ENCODE measurements around the gene RAB4A.

RAB4A gene

DNA sequence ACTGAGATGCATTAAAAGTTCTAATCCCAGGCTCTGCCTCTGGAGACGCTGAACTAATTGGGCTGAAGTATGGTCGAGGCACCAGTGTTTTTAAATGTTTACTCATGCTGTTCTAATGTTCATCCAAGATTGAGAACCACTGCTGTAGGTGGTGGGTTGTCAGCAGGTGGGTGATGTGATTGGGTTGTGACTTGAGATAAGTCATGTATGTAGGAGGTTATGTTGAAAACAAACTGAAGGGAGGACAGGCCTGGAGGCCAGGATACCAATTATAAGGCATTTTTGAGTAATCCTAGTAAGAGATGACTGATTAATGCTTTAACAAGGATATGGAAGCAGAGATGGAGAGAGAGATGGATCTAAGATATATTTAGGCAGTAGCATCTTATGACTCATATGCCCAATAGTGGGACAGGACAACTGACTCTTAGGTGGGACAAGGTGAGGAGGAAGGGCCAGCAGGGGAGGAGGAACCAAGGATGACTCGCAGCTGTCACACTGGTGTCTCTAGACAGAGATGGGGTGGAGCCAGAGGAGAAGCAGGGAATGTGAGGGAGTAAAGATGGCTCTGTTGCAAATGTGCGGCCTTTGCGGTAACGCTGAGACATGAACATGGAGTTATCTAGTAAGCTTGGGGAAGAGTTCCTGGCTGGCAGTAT lies 29.3 kb downstream of the RAB4A start:
- peaks cover 10% of the 10 kb centered on the region; the same call in 1 of the 2 replicates for H3K36me3 ChIP-seq (ENCODE audit: low read depth)

DNA sequence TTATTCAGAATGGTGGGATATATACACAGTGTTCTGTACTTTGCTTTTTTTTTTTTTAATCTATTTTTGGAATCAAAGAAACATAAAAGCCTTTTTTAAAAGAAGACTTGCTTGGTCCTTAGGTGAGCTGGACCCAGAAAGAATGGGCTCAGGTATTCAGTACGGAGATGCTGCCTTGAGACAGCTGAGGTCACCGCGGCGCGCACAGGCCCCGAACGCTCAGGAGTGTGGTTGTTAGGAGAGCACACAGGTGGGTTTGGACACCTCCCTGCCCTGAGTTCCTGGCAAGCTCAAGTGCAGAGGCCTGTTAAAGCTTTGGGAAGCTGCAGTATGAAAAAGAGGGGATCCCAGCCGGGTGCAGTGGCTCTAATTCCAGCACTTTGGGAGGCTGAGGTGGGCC lies 31.8 kb downstream of the RAB4A start:
- H3K4me3 ChIP-seq (ENCODE audit: severe bottlenecking): no peak overlapping the region
- no peaks in the 10 kb centered on the region for H3K4me1 ChIP-seq (ENCODE audit: insufficient read depth, poor library complexity, severe bottlenecking)
- H3K36me3 ChIP-seq (ENCODE audit: low read depth): peaks cover 6% of the 10 kb centered on the region; the same call in 1 of the 2 replicates
- H3K9me3 ChIP-seq (ENCODE audit: severe bottlenecking): no peaks in the 10 kb centered on the region
- H3K27ac ChIP-seq (ENCODE audit: poor library complexity, severe bottlenecking): no peak overlapping the region
- TF ChIP-seq, protein P1, sequence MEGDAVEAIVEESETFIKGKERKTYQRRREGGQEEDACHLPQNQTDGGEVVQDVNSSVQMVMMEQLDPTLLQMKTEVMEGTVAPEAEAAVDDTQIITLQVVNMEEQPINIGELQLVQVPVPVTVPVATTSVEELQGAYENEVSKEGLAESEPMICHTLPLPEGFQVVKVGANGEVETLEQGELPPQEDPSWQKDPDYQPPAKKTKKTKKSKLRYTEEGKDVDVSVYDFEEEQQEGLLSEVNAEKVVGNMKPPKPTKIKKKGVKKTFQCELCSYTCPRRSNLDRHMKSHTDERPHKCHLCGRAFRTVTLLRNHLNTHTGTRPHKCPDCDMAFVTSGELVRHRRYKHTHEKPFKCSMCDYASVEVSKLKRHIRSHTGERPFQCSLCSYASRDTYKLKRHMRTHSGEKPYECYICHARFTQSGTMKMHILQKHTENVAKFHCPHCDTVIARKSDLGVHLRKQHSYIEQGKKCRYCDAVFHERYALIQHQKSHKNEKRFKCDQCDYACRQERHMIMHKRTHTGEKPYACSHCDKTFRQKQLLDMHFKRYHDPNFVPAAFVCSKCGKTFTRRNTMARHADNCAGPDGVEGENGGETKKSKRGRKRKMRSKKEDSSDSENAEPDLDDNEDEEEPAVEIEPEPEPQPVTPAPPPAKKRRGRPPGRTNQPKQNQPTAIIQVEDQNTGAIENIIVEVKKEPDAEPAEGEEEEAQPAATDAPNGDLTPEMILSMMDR (IDR thresholded peaks at IDR 0.05; ENCODE audit: poor library complexity, severe bottlenecking): no peak
- DNase-seq (ENCODE audit: low spot score) (no peak), ATAC-seq (ENCODE audit: low read depth) (no peak)
- H3K27me3 ChIP-seq (ENCODE audit: insufficient read depth, poor library complexity, severe bottlenecking): no peaks in the 10 kb centered on the region

More for the DNA sequence above, 29.3 kb downstream of the RAB4A start:
- TF ChIP-seq, protein P1 (IDR thresholded peaks at IDR 0.05; ENCODE audit: poor library complexity, severe bottlenecking): no peak
- Histone ChIP-seq H3K4me3 (ENCODE audit: severe bottlenecking) (no peak overlapping the region), H3K9me3 (ENCODE audit: severe bottlenecking) (no peaks in the 10 kb centered on the region), H3K27ac (ENCODE audit: poor library complexity, severe bottlenecking) (no peak overlapping the region), H3K27me3 (ENCODE audit: insufficient read depth, poor library complexity, severe bottlenecking) (no peaks in the 10 kb centered on the region), H3K4me1 (ENCODE audit: insufficient read depth, poor library complexity, severe bottlenecking) (no peaks in the 10 kb centered on the region)
- ATAC-seq (ENCODE audit: low read depth) (no peak), DNase-seq (ENCODE audit: low spot score) (no peak)

DNA sequence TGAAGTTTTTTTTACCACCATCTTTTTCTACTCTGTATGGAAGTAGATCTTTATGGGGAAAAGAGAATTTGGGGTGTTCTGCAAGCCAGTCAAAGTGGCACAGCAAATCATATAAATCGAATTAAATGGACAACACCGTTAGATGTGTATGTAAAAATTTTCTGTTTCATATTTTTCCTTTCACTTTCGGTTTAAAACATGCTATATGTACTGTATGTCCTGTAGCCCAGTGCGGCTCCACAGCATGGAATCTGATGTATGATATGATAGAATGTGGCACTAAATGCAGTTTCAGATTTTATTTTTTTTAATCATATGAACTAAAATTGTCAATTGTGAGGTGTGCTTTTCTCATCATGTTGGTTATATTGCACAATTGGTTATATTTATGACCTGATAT lies 32.9 kb downstream of the RAB4A start:
- DNase-seq (ENCODE audit: low spot score) (no peak), ATAC-seq (ENCODE audit: low read depth) (no peak)
- H3K4me1 ChIP-seq (ENCODE audit: insufficient read depth, poor library complexity, severe bottlenecking): no peaks in the 10 kb centered on the region
- H3K27ac ChIP-seq (ENCODE audit: poor library complexity, severe bottlenecking): no peak overlapping the region
- no peaks in the 10 kb centered on the region for H3K9me3 ChIP-seq (ENCODE audit: severe bottlenecking)
- no peak overlapping the region for H3K4me3 ChIP-seq (ENCODE audit: severe bottlenecking)
- no peaks in the 10 kb centered on the region for H3K27me3 ChIP-seq (ENCODE audit: insufficient read depth, poor library complexity, severe bottlenecking)
- no peaks in the 10 kb centered on the region for H3K36me3 ChIP-seq (ENCODE audit: low read depth)
- TF ChIP-seq, protein P1 (IDR thresholded peaks at IDR 0.05; ENCODE audit: poor library complexity, severe bottlenecking): no peak

DNA sequence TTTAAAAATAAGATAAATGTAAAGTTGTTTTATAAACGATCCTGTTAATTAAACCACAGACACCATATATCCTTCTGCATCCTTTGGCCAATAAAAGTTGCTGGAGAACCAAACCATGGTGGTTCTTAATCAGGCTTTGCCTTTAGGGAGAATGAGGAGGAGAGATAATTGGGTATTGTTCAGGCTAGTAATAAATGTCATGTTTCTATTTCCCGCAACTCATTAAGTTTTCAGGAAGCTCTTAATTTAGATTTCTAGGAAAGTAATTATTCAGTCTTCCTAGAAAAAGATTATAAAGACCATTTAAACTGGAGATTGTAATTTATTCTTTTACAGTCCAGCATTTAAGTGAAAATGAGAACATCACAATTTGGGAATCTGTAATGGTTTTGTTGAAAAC lies 34.5 kb downstream of the RAB4A start:
- no peaks in the 10 kb centered on the region for H3K36me3 ChIP-seq (ENCODE audit: low read depth)
- no peaks in the 10 kb centered on the region for H3K27me3 ChIP-seq (ENCODE audit: insufficient read depth, poor library complexity, severe bottlenecking)
- ATAC-seq (ENCODE audit: low read depth) (no peak), DNase-seq (ENCODE audit: low spot score) (no peak)
- TF ChIP-seq, protein P1 (IDR thresholded peaks at IDR 0.05; ENCODE audit: poor library complexity, severe bottlenecking): no peak
- H3K4me1 ChIP-seq (ENCODE audit: insufficient read depth, poor library complexity, severe bottlenecking): no peaks in the 10 kb centered on the region
- H3K27ac ChIP-seq (ENCODE audit: poor library complexity, severe bottlenecking): no peak overlapping the region
- H3K4me3 ChIP-seq (ENCODE audit: severe bottlenecking): no peak overlapping the region
- H3K9me3 ChIP-seq (ENCODE audit: severe bottlenecking): no peaks in the 10 kb centered on the region

DNA sequence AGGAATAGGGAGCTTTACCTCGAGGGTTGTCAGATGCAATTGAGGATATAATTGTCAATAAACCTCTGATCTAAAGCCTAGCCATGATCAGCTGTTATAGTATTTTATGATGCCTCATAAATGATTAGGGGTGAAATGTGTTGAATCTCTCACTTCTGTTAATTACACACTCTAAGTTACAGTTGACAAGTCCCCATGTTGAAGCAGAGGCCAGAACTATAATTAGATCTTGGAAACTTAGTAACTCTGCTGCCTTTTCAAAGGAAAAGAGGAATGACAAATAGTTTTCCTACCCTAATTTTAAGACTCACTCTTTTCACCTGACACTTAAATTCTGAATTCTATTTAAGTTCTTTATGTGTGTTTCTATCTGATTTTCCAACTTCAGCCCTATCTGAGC lies 38.2 kb downstream of the RAB4A start:
- H3K36me3 ChIP-seq (ENCODE audit: low read depth): no peaks in the 10 kb centered on the region
- H3K4me3 ChIP-seq (ENCODE audit: severe bottlenecking): no peak overlapping the region
- no peaks in the 10 kb centered on the region for H3K27me3 ChIP-seq (ENCODE audit: insufficient read depth, poor library complexity, severe bottlenecking)
- H3K27ac ChIP-seq (ENCODE audit: poor library complexity, severe bottlenecking): no peak overlapping the region
- no peaks in the 10 kb centered on the region for H3K9me3 ChIP-seq (ENCODE audit: severe bottlenecking)
- no peaks in the 10 kb centered on the region for H3K4me1 ChIP-seq (ENCODE audit: insufficient read depth, poor library complexity, severe bottlenecking)
- DNase-seq (ENCODE audit: low spot score) (no peak), ATAC-seq (ENCODE audit: low read depth) (no peak)
- TF ChIP-seq, protein P1 (IDR thresholded peaks at IDR 0.05; ENCODE audit: poor library complexity, severe bottlenecking): no peak
